Hepatic stellate cell (primary cell): ENCODE measurements around the gene TRIM10.
A peak's percentile ranks its signal among the peaks of the same experiment; 100 is the strongest.

Source experiments
- DNase-seq: peaks from one replicate; pipeline ENCODE4 v3.0.0; 2011; ENCODE audit warnings: low spot score

TRIM10 gene

DNA sequence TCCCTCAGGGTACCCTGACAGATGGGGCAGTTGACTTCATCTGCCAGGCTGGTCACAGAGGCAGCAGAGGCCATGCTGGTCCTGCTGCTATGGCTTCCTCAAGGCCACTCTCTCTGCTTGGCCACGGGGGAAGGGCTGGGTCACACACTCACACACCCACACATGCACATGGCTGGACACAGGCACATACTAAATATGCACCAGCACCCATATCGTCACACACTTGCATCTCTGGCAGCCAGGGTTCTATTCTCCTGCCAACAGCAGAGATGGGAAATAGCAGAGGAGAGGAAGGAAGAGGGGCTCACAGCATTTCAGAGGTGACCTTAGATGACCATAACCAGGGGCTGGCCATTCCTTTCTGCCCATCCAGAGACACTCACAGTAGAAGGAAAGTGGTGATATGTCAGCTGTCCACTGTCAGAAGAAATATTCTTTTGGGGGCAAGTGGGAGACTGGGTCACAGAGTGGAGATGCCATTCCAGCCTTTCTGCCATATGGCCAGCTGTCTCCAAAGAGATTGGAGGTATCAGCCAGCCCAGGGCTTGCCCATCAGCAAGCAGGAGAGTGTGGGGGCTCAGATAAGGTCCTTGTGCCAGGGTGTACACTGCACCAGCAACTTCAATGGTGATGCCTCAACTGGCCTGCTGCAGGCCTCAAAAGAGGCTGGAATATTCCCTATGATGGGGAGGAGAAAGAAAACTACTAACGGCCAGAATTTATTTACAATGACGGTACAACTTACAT lies at the start of gene TRIM10:
TSS of gene TRIM10 (minus strand) at position 427 of the 747 bp plus-strand sequence. CDS start at position 74, 353 bp downstream.
- DNase-seq, result no peak

DNA sequence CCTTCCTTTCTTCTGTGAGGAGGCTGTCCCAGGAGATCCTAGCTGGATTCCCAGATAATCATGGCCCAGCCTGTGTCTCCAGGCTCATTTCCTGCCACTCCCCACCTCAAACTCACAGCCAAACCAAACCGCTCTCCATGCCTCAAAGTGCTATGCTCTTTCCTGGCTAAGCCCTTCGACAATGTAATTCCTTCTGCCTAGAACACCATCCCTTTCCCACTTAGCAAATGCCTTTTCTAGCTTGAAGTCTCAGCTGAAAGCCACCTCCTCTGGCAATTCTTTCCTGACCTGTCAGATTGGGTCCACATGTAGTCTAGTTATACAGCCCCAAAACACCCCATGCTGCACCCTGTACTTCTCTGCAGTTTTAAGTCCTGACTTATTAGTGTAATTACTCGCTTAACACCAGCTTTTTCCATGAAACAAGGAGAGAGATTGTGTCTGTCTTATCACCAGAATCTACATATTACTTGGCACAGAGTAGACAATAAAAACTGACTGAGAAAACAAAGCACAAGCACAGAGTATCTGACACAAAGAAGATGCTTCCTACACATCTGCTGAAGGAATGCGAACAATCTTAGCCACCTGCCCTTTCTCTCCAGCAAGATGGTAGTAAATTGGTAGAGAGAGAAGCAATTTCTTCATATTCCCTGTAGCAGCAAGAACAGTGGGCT lies 46.7 kb upstream of the TRIM10 start:
- no peak for DNase-seq

DNA sequence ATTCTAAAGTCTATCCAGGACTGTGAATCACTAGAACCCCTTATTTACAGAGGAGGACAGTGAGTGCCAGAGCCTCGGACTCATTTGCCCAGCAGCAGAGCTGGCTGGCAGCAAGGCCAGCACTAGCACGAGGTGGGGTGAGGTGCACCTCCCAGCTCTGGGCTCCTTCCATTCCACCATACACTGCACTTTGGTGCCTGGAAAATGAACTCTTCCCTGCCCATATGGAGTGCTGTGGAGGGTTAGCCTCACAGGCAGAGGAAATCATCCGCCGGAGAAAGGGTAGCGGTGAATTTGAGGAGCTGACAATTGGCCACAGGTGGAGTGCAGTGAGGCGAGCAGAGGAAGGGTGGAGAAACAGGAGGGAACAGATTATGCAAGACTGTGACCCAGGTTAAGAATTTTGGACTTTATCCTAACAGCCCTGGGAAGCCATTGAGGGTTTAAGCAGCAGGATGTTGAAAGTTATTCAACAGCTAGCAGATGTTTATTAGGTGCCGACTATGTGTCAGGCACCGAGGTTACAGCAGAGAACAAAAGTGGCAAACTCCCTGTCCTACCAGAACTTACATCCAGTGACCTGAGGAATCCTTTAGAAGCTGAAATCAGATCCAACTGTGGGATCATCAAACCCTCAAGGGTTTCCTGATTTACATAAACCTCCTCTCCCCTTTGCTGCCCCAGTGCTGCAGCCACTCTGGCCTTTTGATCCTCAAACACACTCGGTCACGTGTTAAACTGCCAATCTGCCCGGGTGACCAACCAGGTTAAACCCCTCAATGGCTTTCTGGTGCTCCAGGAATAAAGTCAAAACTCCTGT lies 46.0 kb upstream of the TRIM10 start:
- DNase-seq, result no peak

- DNase-seq, result peak; percentile 53
Measured at GRCh38 chr6:30206152-30206551, 45.1 kb upstream of the TRIM10 start.

- DNase-seq, result no peak
Measured at GRCh38 chr6:30204116-30204515, 43.1 kb upstream of the TRIM10 start.

DNA sequence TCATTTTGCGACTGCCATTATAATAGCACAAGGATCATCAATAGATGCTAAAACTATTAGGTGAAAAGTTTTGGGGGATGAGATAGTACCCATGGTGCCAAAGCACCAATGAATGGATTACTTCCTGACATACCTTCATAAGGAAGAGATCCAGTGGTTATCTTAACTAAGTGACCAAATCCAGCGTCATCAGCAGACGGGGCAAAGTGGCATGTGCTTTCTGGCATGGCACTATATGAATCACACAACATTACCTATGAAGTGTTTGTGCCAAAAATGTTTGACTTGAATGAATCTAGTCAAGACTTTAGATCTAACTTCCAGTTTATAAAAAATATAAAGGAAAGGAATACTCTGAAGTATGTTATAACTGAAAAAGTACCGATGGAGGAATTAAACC lies 41.4 kb upstream of the TRIM10 start:
- no peak for DNase-seq

GRCh38 chr6:30200551-30201281 lies 39.7 kb upstream of the TRIM10 start:
- DNase-seq, result no peak

DNA sequence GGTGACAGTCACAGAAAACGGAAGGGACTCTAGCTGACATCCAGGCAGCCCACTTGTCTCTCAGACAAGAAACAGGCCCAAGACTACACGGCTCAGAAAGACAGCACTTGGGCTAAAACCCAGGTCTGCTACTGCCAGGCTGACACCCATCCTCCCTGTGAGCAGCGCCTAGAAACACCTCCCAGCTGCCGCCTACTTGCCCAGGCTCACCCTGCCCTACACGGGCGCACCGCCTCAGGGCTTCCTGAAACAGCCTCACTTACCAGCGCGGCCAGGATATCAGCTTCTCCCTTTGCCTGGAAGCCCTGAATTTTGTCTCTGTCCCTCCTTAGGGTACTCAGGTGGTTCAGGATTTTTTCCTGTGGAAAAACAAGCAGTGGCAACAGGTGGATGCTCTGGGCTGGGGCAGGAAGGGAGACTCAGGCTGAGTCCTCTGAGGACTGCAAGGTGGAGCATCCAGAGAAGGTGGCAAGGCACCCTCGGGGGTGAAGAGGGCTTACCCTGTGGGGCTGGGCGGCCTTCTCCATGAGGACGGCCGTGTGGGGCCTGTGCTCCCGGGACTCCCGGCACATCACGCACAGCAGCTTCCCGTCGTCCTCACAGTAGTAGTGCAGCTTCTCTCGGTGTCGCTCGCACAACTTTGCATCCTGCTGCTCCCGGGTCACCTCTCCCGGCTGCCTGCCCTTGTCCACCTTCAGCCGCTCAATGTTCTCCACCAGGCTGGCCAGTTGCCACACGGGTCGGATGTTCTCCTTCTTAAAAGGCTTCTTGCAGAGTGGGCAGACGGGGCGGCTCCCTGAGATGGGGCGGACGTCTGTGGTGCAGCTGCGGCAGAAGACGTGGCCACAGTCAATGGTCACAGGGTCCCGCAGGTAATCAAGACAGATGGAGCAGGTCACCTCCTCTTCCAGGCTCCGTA lies 37.4 kb upstream of the TRIM10 start:
- DNase-seq, result no peak

DNA sequence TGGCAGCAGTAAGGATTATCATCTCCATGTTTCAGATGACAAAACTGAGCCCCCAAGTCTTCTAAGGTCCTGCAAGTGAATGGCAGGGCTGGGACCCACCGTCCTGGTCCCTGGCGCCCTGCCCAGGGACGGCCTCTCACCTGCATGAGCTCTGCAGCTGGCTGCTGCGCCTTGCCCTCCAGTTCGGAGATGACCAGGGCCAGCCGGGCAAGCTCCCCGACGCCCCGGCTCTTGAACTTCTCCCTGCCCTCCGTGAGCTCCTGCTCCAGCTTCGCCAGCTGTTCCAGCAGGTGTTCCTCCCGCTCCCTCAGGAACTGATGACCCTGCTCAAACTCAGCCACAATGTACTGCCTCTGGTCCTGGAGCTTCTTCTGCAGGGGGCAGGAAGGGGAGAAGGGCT lies 35.4 kb upstream of the TRIM10 start:
- no peak for DNase-seq

- no peak for DNase-seq
Measured at GRCh38 chr6:30195951-30196350, 34.9 kb upstream of the TRIM10 start.

DNA sequence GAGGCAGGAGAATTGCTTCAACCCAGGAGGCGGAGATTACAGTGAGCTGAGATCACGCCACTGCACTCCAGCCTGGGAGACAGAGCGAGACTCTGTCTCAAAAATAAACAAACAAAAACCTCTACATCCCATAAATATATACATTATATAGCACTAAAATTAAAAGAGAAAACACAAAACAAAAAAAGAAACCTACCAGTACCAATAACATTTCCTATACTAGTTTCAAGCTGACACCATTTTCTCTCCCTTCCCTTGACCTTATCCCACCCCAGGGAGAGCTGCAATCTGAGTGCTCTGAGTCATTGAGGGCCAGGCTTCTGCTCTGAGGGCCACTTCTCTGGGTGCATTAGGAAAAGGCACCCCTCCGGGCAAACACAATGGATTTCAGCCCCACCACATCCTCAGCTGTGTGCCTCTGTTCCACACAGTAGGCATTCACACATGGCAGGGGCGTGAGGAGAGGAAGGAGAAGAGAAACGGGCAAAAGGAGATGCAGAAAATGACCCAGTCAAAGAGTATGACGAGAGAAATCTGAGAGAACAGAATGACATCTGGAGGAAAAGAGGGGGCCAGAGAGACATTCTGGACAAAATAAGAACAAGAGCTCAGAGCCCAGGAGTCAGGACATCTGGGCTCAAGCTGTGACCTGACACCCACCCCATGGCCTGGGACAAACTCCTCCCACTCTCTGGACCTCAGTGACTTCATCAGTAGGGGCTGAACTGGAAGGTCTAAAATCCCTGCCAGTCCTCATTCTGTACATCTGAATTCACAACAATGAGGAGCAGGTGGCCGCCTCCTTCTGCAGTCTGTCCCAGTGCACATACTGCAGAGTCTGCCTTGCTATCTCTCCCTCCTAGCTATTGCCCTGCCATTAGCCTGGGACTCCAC lies 34.0 kb upstream of the TRIM10 start:
- no peak for DNase-seq

DNA sequence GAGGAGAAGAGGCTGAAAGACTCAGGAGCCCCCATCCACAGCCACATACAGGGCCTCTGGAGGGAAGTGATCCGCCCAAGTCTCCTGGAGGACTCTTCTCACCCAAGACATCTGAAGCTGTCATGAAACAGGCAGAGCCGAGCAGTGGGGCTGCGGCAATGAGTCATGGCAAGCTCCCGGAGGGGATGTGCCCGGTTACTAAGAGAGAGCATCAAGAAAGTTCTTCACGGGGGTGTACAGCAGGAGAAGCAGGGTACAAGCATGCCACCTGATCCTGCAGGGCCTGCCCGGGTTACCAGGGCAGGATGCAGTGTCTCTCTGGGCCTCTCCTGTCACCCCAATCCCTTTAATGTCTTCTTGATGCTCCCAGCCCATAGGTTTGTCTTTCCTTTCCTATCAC lies 31.1 kb upstream of the TRIM10 start:
- DNase-seq, result no peak

- no peak for DNase-seq
Measured at GRCh38 chr6:30188541-30188940, 27.5 kb upstream of the TRIM10 start.

GRCh38 chr6:30185846-30186484 lies 25.0 kb upstream of the TRIM10 start:
- DNase-seq, result no peak

DNA sequence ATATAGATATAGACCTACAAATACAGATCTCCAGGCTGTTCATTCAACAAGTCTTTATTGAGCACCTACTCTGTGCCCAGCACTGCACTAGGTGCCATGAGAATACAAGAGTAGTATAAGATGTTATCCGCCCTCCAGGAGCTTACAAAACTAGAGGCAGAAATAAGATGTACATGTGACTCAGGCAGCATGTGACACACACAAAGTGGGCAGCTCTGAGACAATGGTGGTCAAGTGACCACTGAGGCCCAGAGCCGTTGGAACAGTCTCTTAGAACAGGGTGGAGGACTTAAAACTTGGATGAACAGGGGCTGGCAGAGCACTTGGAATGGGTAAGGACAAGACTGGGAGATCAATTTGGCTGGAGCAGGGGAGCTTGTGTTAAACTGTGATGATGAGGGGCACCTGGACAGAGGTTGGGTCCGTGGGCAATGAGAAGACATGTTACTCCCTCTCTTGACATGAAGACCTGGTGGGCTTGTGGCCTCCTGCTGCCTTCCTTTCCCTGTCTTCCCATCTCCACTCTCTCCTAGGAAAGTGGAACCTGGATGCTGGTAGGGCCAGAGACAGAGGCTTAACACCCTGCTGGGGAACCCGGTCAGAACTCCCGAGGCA lies 23.5 kb upstream of the TRIM10 start:
- DNase-seq, result no peak

GRCh38 chr6:30180145-30180544 lies 19.1 kb upstream of the TRIM10 start:
- no peak for DNase-seq

GRCh38 chr6:30178837-30179236 lies 17.8 kb upstream of the TRIM10 start:
- DNase-seq, result no peak

DNA sequence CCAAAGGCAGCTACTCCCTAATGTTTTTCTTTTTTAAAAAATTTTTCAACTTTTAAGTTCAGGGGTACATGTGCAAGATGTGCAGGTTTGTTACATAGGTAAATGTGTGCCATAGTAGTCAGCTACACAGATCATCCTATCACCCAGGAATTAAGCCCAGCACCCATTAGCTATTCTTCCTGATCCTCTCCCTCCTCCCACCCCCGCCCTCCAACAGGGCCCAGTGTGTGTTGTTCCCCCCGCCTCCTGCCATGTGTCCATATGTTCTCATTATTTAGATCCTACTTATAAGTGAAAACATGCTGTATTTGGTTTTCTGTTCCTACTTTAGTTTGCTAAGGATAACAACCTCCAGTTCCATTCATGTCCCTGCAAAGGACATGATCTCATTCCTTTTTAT lies 14.8 kb upstream of the TRIM10 start:
- no peak for DNase-seq

- DNase-seq, result no peak
Measured at GRCh38 chr6:30172681-30173080, 11.7 kb upstream of the TRIM10 start.
